Esophagus mucosa (tissue), 1 donor: Measurements from ENCODE around the gene HYLS1. TPM values are rescaled to one million over a fixed set of nuclear protein-coding genes. Genes with fewer than 3 reads are reported as not detected.
A peak's percentile ranks its signal among the peaks of the same experiment; 100 is the strongest.
"Not testable (repeated sequence)": the region's sequence is repeated elsewhere in the genome, so short reads cannot be mapped to it uniquely, and the experiment has no call there.

Experiments
- ATAC-seq: fragments of 200-7000 bp; cut with Tn5 transposase; one replicate; pipeline ENCODE4 v1.9.1; 2020
- total RNA-seq: library from RNA; stranded (reverse); gene quantifications from one replicate; pipeline ENCODE4 v1.2.4, GENCODE V29; 2023
- donor health status: DM: yes; HTN: yes; CAD: no.

HYLS1 gene, protein sequence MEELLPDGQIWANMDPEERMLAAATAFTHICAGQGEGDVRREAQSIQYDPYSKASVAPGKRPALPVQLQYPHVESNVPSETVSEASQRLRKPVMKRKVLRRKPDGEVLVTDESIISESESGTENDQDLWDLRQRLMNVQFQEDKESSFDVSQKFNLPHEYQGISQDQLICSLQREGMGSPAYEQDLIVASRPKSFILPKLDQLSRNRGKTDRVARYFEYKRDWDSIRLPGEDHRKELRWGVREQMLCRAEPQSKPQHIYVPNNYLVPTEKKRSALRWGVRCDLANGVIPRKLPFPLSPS
- 4.6 TPM for total RNA-seq

DNA sequence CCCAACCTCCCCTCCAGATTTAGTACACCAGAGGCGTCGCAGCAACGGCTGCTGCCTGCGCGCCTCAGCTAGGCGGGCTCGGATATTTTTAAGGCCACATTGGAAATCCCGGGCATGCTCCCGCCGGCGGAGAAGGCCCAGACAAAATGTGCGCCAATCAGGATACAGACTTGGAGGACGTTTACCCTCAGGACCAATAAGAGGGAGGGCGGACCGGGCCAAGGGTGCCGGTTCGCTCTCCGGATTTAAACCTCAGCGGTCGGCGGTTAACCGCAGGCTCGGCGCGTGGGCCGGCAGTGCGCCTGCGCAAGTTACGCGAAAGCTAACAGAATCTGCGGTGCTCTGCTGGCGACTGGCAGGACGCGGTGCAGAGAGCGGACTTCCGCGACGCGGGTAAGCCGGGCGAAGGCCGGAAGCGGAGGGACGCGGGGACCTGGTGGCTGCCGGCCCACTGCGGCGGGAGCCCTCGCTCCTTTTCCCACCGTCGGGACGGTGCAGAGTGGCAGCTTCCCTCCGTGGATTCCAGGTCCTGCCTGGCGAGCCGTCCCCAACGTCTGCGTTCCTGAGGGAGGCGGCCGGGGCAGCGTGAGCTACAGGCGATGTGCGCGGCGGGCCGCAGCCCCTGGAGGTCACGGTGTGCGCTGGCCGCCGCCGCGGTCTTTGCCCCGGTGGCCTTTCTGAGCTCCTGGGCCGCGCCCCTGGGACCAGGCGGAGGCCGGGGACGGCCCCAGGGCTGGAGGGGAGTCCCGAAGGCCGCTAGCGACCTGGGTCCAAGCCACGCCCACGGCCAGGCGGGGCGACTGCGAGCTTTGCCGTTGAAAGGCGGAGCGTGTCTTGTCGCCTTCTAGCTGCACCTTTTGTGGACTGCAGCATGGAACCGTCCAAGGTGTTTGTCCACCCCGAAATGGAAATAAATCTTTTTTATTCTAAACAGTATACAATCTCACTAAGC, at the start of gene HYLS1:
TSS of gene HYLS1 (plus strand) at position 296 of the 952 bp plus-strand sequence. CDS start 11,701 bp downstream, outside the sequence.
- peak; percentile 98 for ATAC-seq

DNA sequence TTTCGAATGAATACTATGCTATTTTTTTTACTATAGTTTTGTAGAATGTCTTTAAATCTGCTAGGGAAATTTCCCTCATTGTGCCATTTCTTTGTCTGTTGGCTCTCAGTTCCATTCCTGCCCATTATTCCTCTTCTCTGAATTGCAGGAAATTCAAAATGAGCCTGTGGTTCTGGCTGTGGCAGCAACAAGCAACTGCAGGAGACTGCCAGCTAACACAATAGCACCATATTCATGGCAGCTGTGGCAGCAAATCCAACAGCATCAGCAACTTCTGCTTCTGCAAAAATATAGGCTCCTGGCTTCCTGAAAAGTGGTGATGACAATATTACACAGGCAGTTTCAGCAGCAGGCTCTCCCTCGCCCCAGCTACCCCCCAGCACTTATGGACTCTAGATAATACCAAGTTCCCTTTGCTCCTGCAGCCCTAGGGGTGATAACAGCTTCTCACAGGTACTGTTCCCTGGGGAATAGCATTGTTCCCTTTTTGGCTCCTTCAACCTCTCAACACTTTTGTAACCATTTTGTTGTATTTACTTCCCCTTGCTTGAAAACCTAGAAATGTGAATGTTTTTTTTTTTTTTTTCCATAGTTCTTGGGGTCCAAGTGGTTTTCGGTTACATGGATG, 45.0 kb upstream of the HYLS1 start:
- ATAC-seq: no peak

DNA sequence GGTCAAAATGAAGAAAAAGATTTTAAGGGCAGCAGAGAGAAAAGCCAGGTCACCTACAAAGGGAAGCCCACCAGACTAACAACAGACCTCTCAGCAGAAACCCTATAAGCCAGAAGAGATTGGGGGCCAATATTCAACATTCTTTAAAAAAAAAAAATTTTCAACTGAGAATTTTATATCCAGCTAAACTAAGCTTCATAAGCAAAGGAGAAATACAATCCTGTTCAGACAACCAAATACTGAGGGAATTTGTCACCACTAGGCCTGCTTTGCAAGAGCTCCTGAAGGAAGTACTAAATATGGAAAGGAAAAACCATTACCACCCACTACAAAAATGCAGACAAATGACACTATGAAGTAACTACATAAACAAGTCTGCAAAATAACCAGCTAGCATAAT, 41.3 kb upstream of the HYLS1 start:
- no peak for ATAC-seq

DNA sequence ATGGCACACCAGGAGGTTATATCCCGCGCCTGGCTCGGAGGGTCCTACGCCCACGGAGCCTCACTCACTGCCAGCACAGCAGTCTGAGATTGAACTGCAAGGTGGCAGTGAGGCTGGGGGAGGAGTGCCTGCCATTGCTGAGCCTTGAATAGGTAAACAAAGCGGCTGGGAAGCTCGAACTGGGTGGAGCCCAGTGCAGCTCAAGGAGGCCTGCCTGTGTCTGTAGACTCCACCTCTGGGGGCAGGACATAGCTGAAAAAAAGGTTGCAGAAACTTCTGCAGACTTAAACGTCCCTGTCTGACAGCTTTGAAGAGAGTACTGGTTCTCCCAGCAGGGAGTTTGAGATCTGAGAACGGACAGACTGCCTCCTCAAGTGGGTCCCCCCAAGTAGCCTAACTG, 29.8 kb upstream of the HYLS1 start:
- not testable (repeated sequence) for ATAC-seq

DNA sequence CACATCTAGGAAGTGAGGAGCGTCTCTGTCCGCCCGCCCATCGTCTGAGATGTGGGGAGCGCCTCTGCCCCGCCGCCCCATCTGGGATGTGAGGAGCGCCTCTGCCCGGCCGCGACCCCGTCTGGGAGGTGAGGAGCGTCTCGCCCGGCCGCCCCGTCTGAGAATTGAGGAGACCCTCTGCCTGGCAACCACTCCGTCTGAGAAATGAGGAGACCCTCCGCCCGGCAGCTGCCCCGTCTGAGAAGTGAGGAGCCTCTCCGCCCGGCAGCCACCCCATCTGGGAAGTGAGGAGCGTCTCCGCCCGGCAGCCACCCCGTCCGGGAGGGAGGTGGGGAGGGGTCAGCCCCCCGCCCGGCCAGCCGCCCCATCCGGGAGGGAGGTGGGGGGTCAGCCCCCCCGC, 24.7 kb upstream of the HYLS1 start:
- not testable (repeated sequence) for ATAC-seq

DNA sequence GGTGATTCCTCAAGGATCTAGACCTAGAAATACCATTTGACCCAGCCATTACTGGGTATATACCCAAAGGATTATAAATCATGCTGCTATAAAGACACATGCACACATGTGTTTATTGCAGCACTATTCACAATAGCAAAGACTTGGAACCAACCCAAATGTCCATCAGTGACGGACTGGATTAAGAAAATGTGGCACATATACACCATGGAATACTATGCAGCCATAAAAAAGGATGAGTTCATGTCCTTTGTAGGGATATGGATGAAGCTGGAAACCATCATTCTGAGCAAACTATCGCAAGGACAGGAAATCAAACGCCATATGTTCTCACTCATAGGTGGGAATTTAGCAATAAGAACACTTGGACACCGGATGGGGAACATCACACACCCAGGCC, 22.1 kb upstream of the HYLS1 start:
- ATAC-seq: not testable (repeated sequence)

DNA sequence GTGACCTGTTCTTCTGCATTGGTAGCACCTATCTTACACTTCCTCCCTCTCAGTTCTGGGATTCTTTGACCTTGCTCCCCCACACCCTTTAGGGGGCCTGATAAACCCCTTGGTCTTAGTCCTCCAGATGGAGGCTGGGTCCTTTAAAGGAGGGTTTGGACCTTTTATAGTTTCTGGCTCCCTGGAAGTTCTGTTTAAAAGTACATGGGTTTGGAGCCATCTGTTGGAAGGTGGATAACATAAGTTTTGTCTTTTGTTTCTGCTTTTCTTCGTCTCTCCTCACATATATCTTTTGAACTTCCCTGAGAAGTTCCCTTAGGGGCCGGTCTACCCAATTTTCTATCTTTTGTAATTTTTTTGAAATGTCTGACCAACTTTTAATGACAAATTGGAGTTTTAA, 17.9 kb upstream of the HYLS1 start:
- ATAC-seq: no peak

DNA sequence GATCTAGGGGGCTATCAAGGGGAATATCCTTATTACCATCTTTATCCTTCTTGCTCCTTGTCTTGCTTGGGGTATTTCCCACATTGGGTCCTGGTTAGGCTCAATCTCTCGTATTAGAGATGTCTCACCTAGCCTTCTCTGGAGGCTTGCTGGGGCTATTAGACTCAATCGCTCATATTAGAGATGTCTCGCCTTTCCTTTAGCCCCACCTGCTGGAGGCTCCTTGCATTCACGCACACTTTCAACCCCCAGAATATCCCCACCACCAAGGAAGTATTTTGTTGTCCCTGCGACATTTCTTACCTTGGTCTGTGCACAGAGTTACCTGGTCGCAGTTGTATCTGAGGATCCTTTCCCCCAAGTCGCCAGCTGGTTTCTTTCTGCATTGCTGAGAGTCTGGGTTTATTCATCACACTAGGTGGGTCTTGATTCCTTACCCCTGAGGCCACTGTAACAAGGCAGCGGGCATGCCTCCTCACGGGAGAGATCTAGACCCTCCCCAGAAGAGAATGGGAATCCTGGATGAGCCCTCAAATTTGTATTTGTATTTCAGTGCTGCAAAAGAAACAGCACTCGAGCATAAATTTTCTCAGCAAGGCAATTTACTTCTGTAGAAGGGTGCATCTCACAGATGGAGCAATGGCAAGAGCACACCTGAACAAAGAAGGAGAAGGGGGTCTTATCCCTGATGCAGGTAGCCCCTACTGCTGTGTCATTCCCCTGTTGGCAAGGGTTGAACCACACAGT, 15.9 kb upstream of the HYLS1 start:
- no peak for ATAC-seq

DNA sequence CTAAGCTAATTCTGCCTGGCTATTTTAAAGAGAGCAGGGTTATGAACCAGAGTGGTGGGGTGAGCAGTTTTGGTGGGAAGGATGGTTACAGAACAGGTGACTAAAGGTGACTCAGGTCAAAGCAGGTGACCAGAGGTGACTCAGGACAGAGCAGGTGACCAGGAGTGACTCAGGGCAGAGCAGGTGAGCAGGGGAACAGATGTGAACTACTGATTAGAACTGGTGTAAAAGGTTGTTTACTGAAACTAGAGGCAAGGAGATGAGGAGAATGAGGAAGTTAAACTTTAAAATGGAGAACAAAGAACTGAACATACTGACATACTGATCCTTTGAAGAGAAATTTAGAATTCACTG, 15.4 kb upstream of the HYLS1 start:
- ATAC-seq: no peak

DNA sequence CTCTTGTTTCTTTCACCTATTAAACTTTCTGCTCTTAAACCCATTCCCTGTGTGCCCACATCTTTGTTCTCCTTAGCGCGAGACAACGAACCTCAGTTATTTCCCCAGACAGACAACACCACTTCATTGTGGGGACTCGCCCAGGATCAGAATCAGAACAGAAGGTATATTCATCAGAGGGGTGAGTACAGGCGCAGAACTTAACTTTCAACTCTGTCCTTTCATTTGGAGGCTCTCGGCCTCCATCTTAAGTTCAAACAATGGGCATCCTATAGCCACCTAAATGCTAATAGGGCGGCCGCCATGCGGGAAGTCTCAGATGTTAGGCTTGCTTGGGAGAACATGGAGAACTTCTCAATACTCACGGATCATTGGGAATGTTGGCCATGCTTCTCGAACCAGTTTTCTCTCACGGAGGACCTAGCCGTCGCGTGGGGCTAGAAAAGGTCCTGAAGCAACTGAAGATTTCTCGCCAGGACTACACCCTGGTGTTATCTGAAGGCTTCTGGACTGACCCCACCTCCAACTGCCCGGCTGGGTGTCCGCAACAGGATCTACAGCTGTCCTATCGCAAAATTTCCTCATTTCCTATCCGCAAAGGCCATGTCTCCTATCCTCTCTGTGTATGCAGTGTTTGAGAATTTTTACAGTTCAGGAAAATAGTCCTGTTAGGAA, 13.4 kb upstream of the HYLS1 start:
- ATAC-seq: no peak

DNA sequence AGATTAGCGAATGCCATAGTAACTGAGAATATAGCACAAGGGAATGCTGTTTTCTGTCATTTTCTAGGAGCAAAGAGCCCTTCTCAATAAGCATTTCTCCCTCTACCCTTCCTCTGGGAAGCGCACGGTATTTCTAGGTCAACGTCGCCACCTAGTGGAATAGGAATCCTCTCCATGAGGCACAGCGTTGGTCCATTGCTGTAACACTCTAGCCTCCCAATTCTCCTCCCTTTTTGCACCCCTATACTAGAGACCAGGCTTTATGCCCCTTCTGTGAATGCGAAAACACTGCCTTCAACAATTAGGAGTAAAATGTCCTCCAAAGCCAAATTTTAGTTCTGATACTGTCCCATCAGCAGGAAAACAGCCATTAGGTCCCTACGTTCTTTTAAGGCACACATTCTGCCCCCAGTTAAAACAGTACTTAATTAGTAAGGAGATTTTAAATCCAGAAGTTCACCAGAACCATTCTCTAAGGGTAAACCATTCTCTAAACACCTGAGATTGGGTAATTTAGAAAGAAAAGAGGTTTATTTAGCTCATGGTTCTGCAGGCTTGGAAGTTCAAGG, 12.8 kb upstream of the HYLS1 start:
- ATAC-seq: peak; percentile 79

DNA sequence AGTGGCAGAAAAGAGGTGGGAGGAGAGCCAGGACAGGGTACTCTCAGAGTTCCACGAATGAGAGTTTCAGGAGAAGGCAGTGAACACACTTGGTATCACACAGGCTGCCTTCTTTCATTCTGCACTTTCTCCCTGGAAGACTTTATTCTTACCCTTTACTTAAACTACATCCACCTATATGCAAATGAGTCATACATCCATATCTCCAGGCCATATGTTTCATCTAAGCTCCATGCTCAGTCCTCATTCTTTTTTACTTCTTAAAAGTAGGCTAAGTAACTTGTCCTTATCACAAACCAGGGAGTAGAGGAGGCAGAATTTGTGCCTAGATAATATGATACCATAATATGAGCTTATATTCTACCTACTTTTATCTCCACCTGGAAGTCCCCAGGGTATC, 6.2 kb upstream of the HYLS1 start:
- no peak for ATAC-seq

DNA sequence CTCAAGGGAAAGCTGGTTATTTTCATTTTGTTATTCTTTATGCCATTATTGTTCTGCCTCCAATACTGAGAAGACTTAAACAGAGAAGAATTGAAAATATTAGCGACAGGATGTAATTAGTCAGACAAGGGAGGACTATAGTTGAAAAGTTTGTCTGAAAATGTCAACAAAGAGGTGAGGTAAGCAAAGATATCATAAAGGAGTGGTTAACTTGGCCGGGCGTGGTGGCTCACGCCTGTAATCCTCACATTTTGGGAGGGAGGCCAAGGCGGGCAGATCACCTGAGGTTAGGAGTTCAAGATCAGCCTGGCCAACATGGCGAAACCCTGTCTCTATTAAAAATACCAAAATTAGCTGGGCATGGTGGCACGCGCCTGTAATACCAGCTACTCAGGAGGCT, 4.1 kb upstream of the HYLS1 start:
- no peak for ATAC-seq

DNA sequence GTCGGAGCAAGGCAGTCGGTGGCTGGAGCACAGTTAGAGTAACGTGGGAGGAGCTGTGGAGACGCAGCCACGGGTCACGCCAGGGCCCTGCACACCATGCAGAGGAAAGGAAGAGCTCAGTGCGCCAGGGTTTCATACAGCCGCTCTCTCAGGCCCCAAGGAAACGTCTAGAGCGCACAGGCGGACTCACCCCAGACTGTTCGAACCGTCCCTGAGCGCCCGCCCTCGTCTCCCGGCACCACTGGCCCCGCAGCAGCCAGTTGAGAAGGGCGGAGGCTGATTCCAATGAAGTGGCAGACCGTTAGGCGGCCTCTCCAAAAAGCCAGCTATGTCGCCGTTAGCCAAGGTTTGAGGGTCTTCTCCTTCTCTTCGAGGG, 483 bp upstream of the HYLS1 start:
- peak; percentile 62 for ATAC-seq

DNA sequence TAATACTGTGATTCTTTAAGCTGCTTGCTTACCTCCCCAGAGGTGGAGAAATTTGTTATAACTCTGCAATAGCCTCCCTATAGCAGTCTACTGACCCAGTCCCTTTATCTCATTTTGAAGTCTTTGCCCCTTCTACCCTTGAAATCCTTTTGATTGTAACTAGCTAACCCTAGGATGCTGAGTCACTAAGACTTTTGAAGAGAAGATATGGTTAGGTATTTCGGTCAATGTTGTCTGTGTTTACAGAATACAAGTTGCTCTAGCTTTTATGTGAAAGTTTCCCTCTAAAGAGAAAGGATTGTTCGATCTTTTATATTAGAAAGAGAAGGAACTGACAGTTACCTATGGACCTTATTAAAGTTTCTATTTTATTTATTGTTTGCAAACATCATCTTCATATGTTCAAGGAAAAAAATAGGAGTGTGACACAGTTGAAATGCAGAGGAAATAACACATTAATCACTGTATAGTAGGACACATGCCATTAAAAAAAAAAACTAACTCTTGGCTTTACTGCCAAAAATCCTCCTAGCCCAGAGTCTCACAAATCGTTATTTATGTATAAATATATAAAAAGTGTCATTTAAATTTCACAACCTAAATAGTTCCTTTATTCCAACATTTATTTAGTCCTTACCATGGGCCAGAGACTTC, 3.1 kb downstream of the HYLS1 start:
- ATAC-seq: no peak

DNA sequence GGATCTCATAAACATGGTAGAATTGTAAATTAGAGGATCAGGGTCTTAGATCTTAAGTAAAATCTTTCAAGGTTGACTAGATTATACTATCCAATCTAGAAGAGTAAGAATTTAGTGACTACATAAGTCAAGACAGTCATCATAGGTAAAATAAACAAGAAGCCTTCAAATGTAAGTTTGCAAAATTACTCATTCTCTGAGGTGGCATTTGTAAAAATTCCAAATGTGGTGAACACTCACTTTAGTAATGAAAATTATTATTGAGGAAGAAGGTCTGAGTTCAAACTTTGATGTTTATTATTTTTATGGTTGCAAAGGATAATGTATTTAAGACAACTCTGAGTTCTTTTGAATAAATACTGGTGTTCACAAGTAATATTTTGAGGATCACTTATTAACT, 4.6 kb downstream of the HYLS1 start:
- no peak for ATAC-seq

DNA sequence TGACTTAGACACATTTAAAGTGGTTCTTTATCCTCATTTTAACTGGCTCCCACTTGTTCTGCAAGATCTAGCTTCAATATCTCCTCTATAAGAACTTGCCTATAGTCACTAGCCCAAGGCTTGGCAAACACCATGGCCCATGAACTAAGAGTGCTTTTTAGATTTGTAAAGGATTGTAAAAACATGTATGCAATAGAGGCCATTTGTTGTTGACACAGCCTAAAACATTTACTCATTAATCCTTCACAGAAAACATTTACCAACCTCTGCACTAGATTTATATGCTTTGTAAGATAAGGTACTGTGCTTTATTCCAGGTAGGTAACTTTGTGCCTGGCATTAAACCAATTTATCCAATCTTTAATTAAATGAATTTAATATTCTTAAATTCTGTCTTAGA, 5.5 kb downstream of the HYLS1 start:
- ATAC-seq: no peak

DNA sequence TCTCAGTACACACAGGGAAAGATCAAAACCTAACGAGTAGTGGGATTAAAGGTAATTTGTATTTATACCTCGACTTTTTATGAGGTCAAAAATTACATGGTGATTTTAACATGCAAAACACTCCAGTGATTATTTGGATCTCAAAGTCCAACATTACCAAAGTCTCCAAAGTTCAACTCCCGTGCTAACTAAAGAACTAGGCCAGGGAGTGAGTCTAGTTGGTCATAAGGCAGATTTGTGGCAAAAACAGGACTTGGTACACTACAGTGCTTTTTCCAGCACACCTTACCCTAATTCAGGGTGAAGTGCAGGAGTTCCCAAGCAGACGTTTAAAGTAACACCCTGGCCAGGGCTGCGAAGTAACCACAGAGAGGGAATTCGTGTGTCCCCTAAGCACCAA, 14.4 kb downstream of the HYLS1 start:
- no peak for ATAC-seq

DNA sequence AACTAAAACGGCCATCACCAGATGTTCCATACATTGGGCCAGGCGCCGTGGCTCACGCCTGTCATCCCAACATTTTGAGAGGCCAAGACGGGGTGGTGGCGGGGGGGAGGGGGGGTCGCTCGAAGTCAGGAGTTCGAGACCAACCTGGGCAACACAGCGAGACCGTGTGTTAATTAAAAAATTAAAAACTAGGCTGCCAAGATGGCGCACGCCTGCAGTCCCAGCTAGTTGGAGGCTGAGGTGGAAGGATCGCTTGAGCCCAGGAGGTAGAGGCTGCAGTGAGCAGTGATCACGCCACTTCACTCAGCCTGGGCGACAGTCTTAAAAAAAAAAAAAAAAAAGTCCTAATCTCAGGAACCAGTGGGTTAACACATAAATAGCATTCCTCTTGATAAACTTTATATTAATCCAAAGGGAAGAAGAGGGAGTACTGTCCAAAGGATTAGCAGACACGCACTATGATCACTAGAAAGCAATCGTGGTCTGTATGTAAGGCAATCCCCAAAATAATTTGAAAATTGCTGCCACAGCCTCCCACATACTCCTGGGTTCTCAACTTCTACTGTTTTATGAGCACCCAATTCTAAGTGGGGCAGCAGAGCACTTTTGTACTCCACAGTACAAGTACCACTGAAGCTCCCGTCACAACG, 14.9 kb downstream of the HYLS1 start:
- ATAC-seq: peak; percentile 16

DNA sequence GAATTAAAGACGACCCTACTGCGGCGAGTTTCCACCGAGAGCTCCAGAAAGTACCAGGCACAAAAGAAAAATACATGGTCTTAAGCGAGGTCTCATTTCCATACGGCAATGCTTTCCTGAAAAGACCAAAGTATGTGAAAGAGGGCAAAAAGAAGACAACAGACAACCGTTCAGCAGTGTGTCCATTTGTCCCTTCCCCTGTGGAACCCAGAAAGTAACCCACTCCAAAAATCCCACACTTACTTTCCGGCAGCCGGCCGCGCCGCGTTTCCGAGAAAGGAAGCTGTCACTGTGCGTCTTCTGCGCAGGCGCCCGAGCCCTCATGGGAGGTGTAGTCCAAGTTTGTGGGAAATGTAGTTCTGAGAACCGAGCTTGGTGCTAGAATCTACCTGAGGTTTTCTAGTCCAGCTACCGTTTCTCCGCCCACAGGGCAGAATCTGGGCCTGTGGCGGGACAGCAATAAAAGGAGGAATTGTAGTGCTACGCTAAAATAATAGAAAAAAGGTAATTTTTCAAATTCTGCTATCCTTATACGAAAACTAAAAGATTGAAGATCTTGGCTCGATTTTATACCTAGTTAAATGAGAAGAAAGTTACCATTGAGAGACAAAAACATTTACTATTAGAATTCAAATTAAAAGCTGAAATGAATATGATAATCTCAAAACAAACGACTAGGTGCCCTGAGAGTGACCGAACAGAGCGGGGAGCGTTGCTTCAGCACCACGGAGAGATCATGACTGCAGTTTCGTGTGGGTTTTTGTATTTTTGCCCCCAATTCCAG, 15.7 kb downstream of the HYLS1 start, which contains the start of gene PUS3:
TSS of gene PUS3 (minus strand) at position 280 of the 784 bp plus-strand sequence. CDS start 6,922 bp downstream, outside the sequence.
- peak; percentile 94 for ATAC-seq
